ENCODE measurements around the gene AP3B1.

The AP3B1 gene

GRCh38 chr5:77996943-77997342, 297.6 kb downstream of the AP3B1 start:
- no peak for DNase-seq

- peak; percentile 63 to 88 for DNase-seq
Measured at GRCh38 chr5:77995793-77996409, 298.6 kb downstream of the AP3B1 start.

- no peak for DNase-seq
Measured at GRCh38 chr5:77994943-77995342, 299.6 kb downstream of the AP3B1 start.

GRCh38 chr5:77993855-77994318, 300.6 kb downstream of the AP3B1 start:
- peak; percentile 24 to 69 for DNase-seq

GRCh38 chr5:77993141-77993854, 301.2 kb downstream of the AP3B1 start:
- DNase-seq, result no peak

GRCh38 chr5:77991084-77991483, 303.4 kb downstream of the AP3B1 start:
- DNase-seq, result no peak

GRCh38 chr5:77990020-77990419, 304.5 kb downstream of the AP3B1 start:
- peak; percentile 65 to 81 for DNase-seq

GRCh38 chr5:77987988-77988387, 306.5 kb downstream of the AP3B1 start:
- no peak for DNase-seq

- no peak for DNase-seq
Measured at GRCh38 chr5:77987331-77987730, 307.2 kb downstream of the AP3B1 start.

GRCh38 chr5:77986261-77986660, 308.2 kb downstream of the AP3B1 start:
- DNase-seq, result no peak

GRCh38 chr5:77985247-77985646, 309.3 kb downstream of the AP3B1 start:
- no peak for DNase-seq

GRCh38 chr5:77984587-77984986, 309.9 kb downstream of the AP3B1 start:
- DNase-seq, result no peak

GRCh38 chr5:77983482-77984199, 310.9 kb downstream of the AP3B1 start:
- no peak for DNase-seq

GRCh38 chr5:77981820-77982219, 312.7 kb downstream of the AP3B1 start:
- DNase-seq, result no peak

- DNase-seq, result no peak
Measured at GRCh38 chr5:77974576-77974975, 319.9 kb downstream of the AP3B1 start.

- no peak for DNase-seq
Measured at GRCh38 chr5:77973253-77973609, 321.3 kb downstream of the AP3B1 start.

- DNase-seq, result peak; percentile 48 to 66
Measured at GRCh38 chr5:77972469-77973252, 321.8 kb downstream of the AP3B1 start.

- DNase-seq, result peak in 1 of 2 experiments; percentile 27
Measured at GRCh38 chr5:77971776-77972468, 322.6 kb downstream of the AP3B1 start.

GRCh38 chr5:77970891-77971290, 323.6 kb downstream of the AP3B1 start:
- DNase-seq, result no peak

GRCh38 chr5:77963795-77964194, 330.7 kb downstream of the AP3B1 start:
- no peak for DNase-seq

GRCh38 chr5:77960863-77961396, 333.6 kb downstream of the AP3B1 start:
- DNase-seq, result peak; percentile 29 to 71

GRCh38 chr5:77960305-77960704, 334.2 kb downstream of the AP3B1 start:
- DNase-seq, result no peak

All from NCI-H524 (cell line).